Neutrophil (primary cell): ENCODE measurements around the gene LYAR.

Source experiments
- H3K27ac ChIP-seq: fragments of 200-600 bp; sonication (generic); 2 replicates; pipeline ENCODE4 v1.5.1; 2016; ENCODE audit warnings: mild to moderate bottlenecking, moderate library complexity
- H3K27me3 ChIP-seq: fragments of 200-600 bp; sonication (generic); 2 replicates; pipeline ENCODE4 v1.6.0; 2016; ENCODE audit warnings: mild to moderate bottlenecking
- H3K36me3 ChIP-seq: fragments of 200-600 bp; sonication (generic); 2 replicates; pipeline ENCODE4 v1.5.1; 2017
- H3K4me1 ChIP-seq, 2 experiments: fragments of 200-600 bp in 1 of 2; sonication (generic) in 1 of 2; 1 replicate in 1 of 2; 2 replicates in 1 of 2; pipeline versions ENCODE4 v1.5.1 to v1.6.1; 2013 to 2016; ENCODE audit warnings: low read depth in 1 of 2, low read length in 1 of 2, mild to moderate bottlenecking in 1 of 2, moderate library complexity in 1 of 2; ENCODE audit not compliant: control insufficient read depth in 1 of 2, insufficient read depth in 1 of 2
- H3K4me3 ChIP-seq, 2 experiments: fragments of 200-600 bp in 1 of 2; sonication (generic) in 1 of 2; 1 replicate in 1 of 2; 2 replicates in 1 of 2; pipeline ENCODE4 v1.5.1; 2013 to 2016; ENCODE audit warnings: low read depth in 1 of 2, low read length in 1 of 2, mild to moderate bottlenecking in 1 of 2, moderate library complexity in 1 of 2
- H3K9me3 ChIP-seq: fragments of 200-600 bp; sonication (generic); 2 replicates; pipeline ENCODE4 v1.5.1; 2016
- CTCF ChIP-seq: fragments of 200-600 bp; sonication (generic); IDR thresholded peaks from 2 replicates; pipeline ENCODE4 v1.5.1; 2016; ENCODE audit warnings: antibody characterized with exemption

LYAR gene

DNA sequence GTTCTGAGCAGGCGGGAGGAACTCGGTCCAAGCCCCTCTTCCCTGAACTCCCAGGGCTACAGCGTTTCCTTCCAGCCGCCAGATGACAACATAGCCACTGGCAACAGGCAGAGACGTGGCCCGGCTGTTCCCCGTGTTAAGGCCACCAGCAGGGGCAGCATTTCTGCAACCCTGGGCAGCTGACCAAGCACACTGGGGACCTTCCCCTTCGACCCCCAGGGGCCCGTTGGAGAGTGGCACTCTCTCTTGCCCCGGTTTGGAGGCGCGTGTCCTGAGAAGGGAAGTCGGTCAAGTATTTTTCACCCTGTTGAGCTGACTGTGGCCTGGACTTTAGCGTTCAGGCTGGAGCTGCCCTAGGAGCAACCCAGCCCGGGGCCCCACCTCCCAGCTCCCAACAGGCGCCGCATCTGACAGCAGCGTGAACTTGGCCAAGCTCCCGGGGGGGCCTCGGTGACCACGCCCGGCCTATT lies 37.7 kb upstream of the LYAR start:
- Histone ChIP-seq H3K36me3 (peaks cover 1% of the 10 kb centered on the region), H3K27ac (no peak overlapping the region), H3K4me1 (no peaks in the 10 kb centered on the region), H3K9me3 (no peaks in the 10 kb centered on the region), H3K27me3 (peaks cover 6% of the 10 kb centered on the region), H3K4me3 (no peak overlapping the region)
- no peak for TF ChIP-seq CTCF

GRCh38 chr4:4326166-4326565 lies 36.2 kb upstream of the LYAR start:
- Histone ChIP-seq H3K9me3 (no peaks in the 10 kb centered on the region), H3K27me3 (peaks cover 6% of the 10 kb centered on the region), H3K36me3 (peaks cover 16% of the 10 kb centered on the region), H3K27ac (no peak overlapping the region), H3K4me1 (no peaks in the 10 kb centered on the region), H3K4me3 (no peak overlapping the region)
- TF ChIP-seq CTCF = no peak

DNA sequence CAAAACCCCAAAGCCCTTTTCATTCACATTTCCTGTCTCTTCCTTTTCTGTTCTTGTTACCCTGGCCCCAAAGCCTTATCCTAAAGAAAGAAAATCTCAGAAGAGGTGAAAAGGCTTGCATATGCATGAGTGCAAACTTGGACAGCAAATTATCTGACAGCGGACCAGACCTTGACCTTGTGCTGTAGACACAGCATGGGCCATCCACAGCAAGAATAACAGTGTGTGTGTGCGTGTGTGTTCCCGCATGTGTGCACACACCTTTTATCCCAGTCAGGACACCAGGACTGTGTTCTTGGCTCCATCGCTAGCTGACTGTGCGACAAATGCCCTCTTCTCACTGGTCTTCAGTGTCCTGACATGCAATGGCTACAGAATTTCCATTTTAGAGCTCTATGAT lies 35.4 kb upstream of the LYAR start:
- Histone ChIP-seq H3K27ac (no peak overlapping the region), H3K36me3 (peaks cover 25% of the 10 kb centered on the region), H3K27me3 (peaks cover 6% of the 10 kb centered on the region), H3K4me3 (no peak overlapping the region), H3K9me3 (no peaks in the 10 kb centered on the region), H3K4me1 (no peaks in the 10 kb centered on the region)
- no peak for TF ChIP-seq CTCF

DNA sequence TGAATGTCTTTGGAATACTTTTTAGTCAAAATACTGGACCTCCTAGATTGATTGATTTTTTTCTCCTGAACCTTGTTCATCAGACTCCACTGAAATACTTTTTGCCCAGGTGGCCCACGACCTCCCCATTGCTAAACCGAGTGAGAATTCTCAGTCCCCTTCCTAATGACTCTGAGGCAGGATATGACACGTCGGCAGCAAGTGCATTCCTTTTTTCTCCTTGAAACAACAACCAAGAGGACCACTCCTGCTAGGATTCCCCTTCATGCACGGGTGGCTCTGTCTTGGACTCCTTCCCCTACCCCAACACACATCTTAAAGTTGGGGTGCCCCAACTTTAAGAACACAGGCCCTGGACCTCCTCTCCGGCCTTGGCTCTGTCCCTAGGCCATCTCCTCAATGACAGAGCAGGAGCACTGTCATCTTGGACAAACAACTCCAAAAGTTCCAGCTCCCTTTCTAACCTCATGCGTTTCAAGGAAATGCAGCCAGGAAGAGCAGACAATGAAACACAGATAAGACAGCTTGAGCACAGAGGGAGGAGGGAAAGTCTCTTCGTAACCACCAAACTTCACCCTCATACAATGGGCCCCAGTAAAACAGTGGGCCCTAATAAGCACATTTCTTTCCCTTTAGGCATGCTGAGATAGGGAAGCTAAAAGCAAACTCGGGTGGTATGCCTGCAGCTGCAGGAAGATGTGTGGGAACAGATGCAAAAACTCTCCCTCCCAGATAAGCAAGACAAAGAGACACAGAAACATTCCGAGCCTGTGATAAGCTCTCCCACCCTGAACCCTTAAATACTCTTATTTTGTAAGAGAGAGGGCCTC lies 34.0 kb upstream of the LYAR start:
- Histone ChIP-seq H3K27me3 (peaks cover 6% of the 10 kb centered on the region), H3K27ac (no peak overlapping the region), H3K4me3 (no peak overlapping the region), H3K9me3 (no peaks in the 10 kb centered on the region), H3K36me3 (peaks cover 39% of the 10 kb centered on the region), H3K4me1 (no peaks in the 10 kb centered on the region)
- TF ChIP-seq CTCF = no peak

DNA sequence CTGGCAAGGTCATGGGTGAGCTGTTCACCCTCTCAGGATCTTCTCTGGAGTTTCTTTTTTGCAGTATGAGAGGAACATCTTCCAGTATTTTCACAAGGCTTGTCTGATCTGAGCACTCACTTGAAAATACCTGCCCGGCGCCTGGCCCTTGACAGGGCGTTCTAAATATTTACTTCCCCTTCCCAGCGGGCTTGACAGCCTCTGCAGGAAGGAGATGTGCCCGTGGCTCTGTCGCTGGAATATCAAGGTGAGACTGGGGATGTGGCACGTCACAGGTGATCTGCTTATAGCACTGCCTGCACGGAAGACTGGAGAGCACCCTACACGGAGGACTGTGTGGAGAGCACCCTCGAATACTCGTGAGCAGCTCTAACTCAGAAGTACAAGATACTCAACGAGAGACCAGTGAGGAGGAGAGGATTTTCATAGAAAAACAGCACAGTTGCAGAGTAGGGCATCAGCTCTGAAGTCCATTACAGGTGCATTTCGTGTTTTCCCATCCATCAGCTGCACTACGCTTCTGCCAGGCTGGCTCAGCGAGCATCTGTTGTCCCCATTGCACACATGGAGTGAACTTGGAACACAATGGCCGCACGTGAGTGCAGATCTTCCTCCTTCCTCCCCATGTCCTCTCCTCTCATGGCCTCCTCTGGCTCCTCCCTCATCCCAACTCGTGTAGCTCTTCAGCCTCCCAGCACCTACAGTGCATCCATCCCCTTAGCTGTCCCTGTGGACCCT lies 32.2 kb upstream of the LYAR start:
- Histone ChIP-seq H3K27ac (no peak overlapping the region), H3K9me3 (no peaks in the 10 kb centered on the region), H3K4me3 (no peak overlapping the region), H3K4me1 (no peaks in the 10 kb centered on the region), H3K36me3 (peaks cover 48% of the 10 kb centered on the region), H3K27me3 (no peaks in the 10 kb centered on the region)
- TF ChIP-seq CTCF = no peak
